T-cell (primary cell): Measurements from ENCODE around the gene MRPL27. TPM values are rescaled to one million over a fixed set of nuclear protein-coding genes. Genes with fewer than 3 reads are reported as not detected.
A peak's percentile ranks its signal among the peaks of the same experiment; 100 is the strongest.

Experiments
- ATAC-seq, 4 experiments: fragments of 200-7000 bp in 3 of 4; fragments of 150-1000 bp in 1 of 4; cut with Tn5 transposase; replicated peaks in 1 of 4; 1 replicate in 3 of 4; 2 replicates in 1 of 4; pipeline ENCODE4 v1.10.0; 2021; ENCODE audit warnings: moderate library complexity in 3 of 4, mild to moderate bottlenecking in 2 of 4, moderate number of reproducible peaks in 1 of 4
- CTCF ChIA-PET, 2 donors: fragments of 300-600 bp; sonication (Branson Sonifier 250); formaldehyde crosslinking; loops; one replicate each; lab custom pipeline; 2022; ENCODE audit warnings: antibody characterized with exemption in 2 of 2; lab: Charles Lee
- POLR2A ChIA-PET, 2 donors: fragments of 300-600 bp; sonication (Branson Sonifier 250); formaldehyde crosslinking; loops; one replicate each; lab custom pipeline; 2022; ENCODE audit warnings: antibody characterized with exemption in 2 of 2; lab: Charles Lee
- DNase-seq, 35 experiments: peaks; one replicate each; pipeline versions ENCODE4 v3.0.0 to v3.0.0-alpha.2; 2013 to 2023
- H3K27ac ChIP-seq: one replicate; pipeline ENCODE4 v1.5.1; 2013; ENCODE audit warnings: low read length
- H3K27me3 ChIP-seq, 2 experiments: replicated peaks in 1 of 2; 1 replicate in 1 of 2; 2 replicates in 1 of 2; pipeline versions ENCODE4 v1.6.1 to v1.7.0; 2013; ENCODE audit warnings: low read length in 1 of 2, mixed read lengths in 1 of 2; ENCODE audit not compliant: control insufficient read depth in 2 of 2, insufficient read depth in 2 of 2; ENCODE audit errors: extremely low read depth in 1 of 2
- H3K36me3 ChIP-seq, 2 donors: 1 replicate in 1 of 2; 2 replicates in 1 of 2; pipeline versions ENCODE4 v1.6.1 to v1.7.0; 2013; ENCODE audit warnings: low read length in 1 of 2; ENCODE audit not compliant: control insufficient read depth in 2 of 2, insufficient read depth in 1 of 2; ENCODE audit errors: extremely low read depth in 1 of 2
- H3K4me1 ChIP-seq, 2 experiments: 1 replicate in 1 of 2; 2 replicates in 1 of 2; pipeline versions ENCODE4 v1.6.1 to v1.7.0; 2013; ENCODE audit warnings: low read length in 2 of 2, mixed read lengths in 1 of 2; ENCODE audit not compliant: insufficient read depth in 2 of 2, control insufficient read depth in 1 of 2; ENCODE audit errors: extremely low read depth in 1 of 2
- H3K4me3 ChIP-seq, 2 donors: 1 replicate in 1 of 2; 2 replicates in 1 of 2; pipeline versions ENCODE4 v1.5.1 to v1.7.0; 2013; ENCODE audit warnings: mild to moderate bottlenecking in 2 of 2, low read length in 1 of 2, moderate library complexity in 1 of 2; ENCODE audit not compliant: control insufficient read depth in 1 of 2; ENCODE audit errors: extremely low read depth in 1 of 2
- H3K9me3 ChIP-seq: 2 replicates; pipeline ENCODE4 v1.7.0; 2013
- H3K27ac Mint-ChIP-seq, 2 donors: one replicate each; pipeline ENCODE4 v1.8.0; 2020 to 2021; ENCODE audit warnings: mild to moderate bottlenecking in 2 of 2, mixed read lengths in 2 of 2
- H3K27me3 Mint-ChIP-seq, 2 donors: one replicate each; pipeline ENCODE4 v1.8.0; 2021 to 2022; ENCODE audit warnings: mixed read lengths in 2 of 2
- H3K36me3 Mint-ChIP-seq: one replicate; pipeline ENCODE4 v1.8.0; 2021; ENCODE audit warnings: mixed read lengths
- H3K4me1 Mint-ChIP-seq, 3 donors: one replicate each; pipeline ENCODE4 v1.8.0; 2020 to 2022; ENCODE audit warnings: mixed read lengths in 3 of 3, mild to moderate bottlenecking in 1 of 3
- H3K4me3 Mint-ChIP-seq, 3 donors: one replicate each; pipeline ENCODE4 v1.8.0; 2020 to 2022; ENCODE audit warnings: mild to moderate bottlenecking in 3 of 3, mixed read lengths in 3 of 3, moderate library complexity in 3 of 3
- H3K9me3 Mint-ChIP-seq, 3 donors: one replicate each; pipeline ENCODE4 v1.8.0; 2020 to 2022; ENCODE audit warnings: mixed read lengths in 3 of 3
- WGBS: methylation state at CpG from one replicate; pipeline ENCODE4 v1.1.5; 2013; ENCODE audit warnings: missing lambda C conversion rate; ENCODE audit not compliant: insufficient coverage; 5-methylcytosine and 5-hydroxymethylcytosine counted together
- total RNA-seq, 35 experiments: library from RNA in 6 of 35; stranded (reverse) in 6 of 35; fragments of 120-200 nt in 1 of 35; gene quantifications; one replicate each; pipeline versions ENCODE4 v1.2.1 to v1.2.4 and lab custom pipeline; 2013 to 2026

Gene MRPL27
- total RNA-seq, 5 donors from 2014 or later (not counting 1 experiment from before 2014, with no cell fraction given), result 26.0 to 35.0 (median 31.2) TPM

- DNase-seq, result no peak
- Mint-ChIP-seq H3K27me3 (no peaks in the 10 kb centered on the region), H3K4me3 (peak overlapping the region in 2 of 3 donors; percentile 13 to 84), H3K4me1 (peaks cover 31 to 43% (median 41%) of the 10 kb centered on the region in 3 donors), H3K36me3 (peaks cover 9% of the 10 kb centered on the region), H3K9me3 (no peaks in the 10 kb centered on the region), H3K27ac (peak overlapping the region; percentile 84 to 85)
- 77% methylated on average over 1 of the region's 7 CpGs for WGBS
- no peaks in the 10 kb centered on the region for H3K9me3 ChIP-seq
- H3K4me1 ChIP-seq, result peaks cover 8 to 31% of the 10 kb centered on the region in 2 experiments
- no peaks in the 10 kb centered on the region for H3K27me3 ChIP-seq
- peaks cover under 1 to 9% of the 10 kb centered on the region in 2 donors for H3K36me3 ChIP-seq
- ChIA-PET CTCF (no interaction called here), POLR2A (interaction anchor here in 1 of 2 donors (0.6 kb wide), 2 partner anchors 13 to 330 kb away, joined by 3 read pairs; no protein-coding TSS in a partner anchor)
- H3K27ac ChIP-seq, result no peak overlapping the region
- no peak overlapping the region for H3K4me3 ChIP-seq
- no peak for ATAC-seq
These were observed 24.3 kb downstream of the MRPL27 start for GRCh38 chr17:50348522-50349242.

- peaks cover 4% of the 10 kb centered on the region for H3K36me3 Mint-ChIP-seq
- H3K27ac ChIP-seq, result no peak overlapping the region
- H3K4me1 ChIP-seq, result peaks cover 8 to 31% of the 10 kb centered on the region in 2 experiments
- DNase-seq (no peak), ATAC-seq (no peak)
- H3K27ac Mint-ChIP-seq, result peak overlapping the region; percentile 84 to 85
- H3K36me3 ChIP-seq, result peaks cover 0 to 4% of the 10 kb centered on the region in 2 donors
- no peaks in the 10 kb centered on the region for H3K9me3 Mint-ChIP-seq
- 100% methylated on average over 1 of the region's 3 CpGs for WGBS
- no peak overlapping the region for H3K4me3 ChIP-seq
- H3K27me3 ChIP-seq, result peaks cover 0 to 2% of the 10 kb centered on the region in 2 experiments
- ChIA-PET POLR2A (no interaction called here), CTCF (no interaction called here)
- H3K4me3 Mint-ChIP-seq, result peak overlapping the region; percentile 82 to 86 (median 84)
- peaks cover 31 to 43% (median 41%) of the 10 kb centered on the region in 3 donors for H3K4me1 Mint-ChIP-seq
- H3K9me3 ChIP-seq, result no peaks in the 10 kb centered on the region
- H3K27me3 Mint-ChIP-seq, result no peaks in the 10 kb centered on the region
These were observed 25.1 kb downstream of the MRPL27 start for GRCh38 chr17:50347894-50348291.

DNA sequence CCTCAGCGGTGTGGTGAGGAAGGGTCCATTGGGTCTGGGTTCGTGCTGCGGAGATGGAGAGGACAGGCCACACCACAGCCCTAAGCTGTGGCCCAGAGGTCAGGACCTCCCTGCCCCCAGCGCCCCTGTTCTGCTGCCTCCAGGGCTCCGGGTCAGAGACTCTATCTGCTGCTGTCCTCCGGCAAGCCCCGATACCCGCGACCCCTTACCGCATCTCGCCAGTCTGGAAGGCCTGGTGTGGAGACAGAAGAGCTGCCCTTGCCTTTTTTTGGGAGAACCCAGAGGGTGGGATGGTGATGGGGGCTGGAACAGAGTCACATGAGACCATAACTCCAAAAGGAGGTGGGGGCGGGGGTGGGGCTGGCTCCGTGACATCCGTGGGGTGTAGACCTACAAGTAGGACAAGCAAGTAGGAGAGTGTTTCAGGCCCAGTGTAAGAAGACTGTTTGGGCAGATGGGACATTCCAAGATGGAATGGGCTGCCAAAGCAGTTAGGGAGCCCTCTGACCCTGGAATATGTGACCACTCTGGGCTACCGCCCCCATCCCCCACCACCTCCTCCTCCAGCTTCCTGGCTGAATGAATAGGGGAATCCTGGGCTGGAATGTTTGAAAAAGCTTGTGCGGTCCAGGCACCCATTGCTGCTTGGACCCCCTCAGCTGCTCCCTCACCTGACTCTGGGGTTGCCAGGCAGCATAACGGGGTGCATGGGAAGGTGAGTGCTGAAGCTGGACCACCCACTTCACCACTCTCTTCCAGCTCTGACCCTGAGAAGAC lies 25.7 kb downstream of the MRPL27 start:
- ChIA-PET POLR2A (no interaction called here), CTCF (interaction anchor here (0.5 to 1.5 kb wide), 4 partner anchors 12 to 50 kb away, joined by 3 to 4 read pairs (median 4); partner anchors contain the start of gene LRRC59 (in 1 of the 2))
- H3K4me1 Mint-ChIP-seq, result peaks cover 31 to 42% (median 39%) of the 10 kb centered on the region in 3 donors
- no peak for DNase-seq
- peaks cover 0 to 4% of the 10 kb centered on the region in 2 donors for H3K36me3 ChIP-seq
- H3K27ac ChIP-seq, result peak overlapping the region; percentile 62
- peak overlapping the region; percentile 84 to 85 for H3K27ac Mint-ChIP-seq
- peak overlapping the region; percentile 82 to 86 (median 84) for H3K4me3 Mint-ChIP-seq
- no peaks in the 10 kb centered on the region for H3K9me3 Mint-ChIP-seq
- H3K9me3 ChIP-seq, result no peaks in the 10 kb centered on the region
- H3K27me3 ChIP-seq, result peaks cover 0 to 4% of the 10 kb centered on the region in 2 experiments
- H3K4me3 ChIP-seq, result peak overlapping the region; percentile 73 to 91
- 73% methylated on average over 11 of the region's 17 CpGs for WGBS
- ATAC-seq, result no peak
- peaks cover 8 to 31% of the 10 kb centered on the region in 2 experiments for H3K4me1 ChIP-seq
- no peaks in the 10 kb centered on the region for H3K27me3 Mint-ChIP-seq
- peaks cover 1% of the 10 kb centered on the region for H3K36me3 Mint-ChIP-seq

DNA sequence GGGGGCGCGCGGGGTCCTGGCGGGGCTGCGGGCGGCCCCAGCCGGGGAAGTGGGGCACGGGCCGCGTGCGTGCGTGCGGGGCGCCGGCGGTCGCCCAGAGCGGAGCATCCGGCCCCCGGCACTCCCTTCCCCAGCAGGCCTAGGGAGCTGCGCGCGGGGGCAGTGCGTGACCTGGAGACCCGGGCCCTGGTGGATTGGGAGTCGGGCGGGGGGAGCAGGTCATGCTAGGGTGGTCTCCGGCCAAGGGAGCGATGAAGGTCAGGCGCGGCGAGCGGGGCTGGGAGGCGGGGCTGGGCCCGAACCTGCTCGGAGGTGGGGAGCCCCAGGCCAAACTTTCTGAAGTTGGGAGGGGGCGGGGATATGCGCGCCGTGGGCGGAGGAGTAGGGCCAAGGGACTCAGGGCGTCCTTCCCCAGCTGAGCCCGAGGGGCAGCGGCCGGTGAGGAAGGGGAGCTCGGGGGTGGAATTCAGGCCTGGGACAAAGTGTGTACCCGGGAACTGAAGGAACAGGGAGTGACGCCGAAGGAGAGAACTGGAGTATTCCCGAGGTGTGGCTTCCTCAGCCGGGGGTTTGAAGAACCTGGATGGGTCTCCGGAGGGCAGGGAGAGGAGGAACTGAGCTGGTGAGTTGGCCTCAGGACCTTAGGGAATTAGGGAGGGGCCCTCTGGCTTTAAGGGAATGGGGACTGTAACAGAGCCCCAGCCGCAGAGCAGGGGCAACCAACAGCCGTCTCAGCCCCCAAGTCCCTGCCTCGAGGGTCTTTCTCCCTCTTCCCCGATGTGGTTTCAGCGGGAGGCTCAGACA lies 26.5 kb downstream of the MRPL27 start:
- DNase-seq, result peak in 11 of 35 experiments; percentile 11 to 64 (median 43)
- Histone ChIP-seq H3K27ac (peak overlapping the region; percentile 62), H3K27me3 (peaks cover 0 to 4% of the 10 kb centered on the region in 2 experiments), H3K9me3 (no peaks in the 10 kb centered on the region), H3K4me1 (peaks cover 8 to 31% of the 10 kb centered on the region in 2 experiments), H3K36me3 (no peaks in the 10 kb centered on the region), H3K4me3 (peak overlapping the region; percentile 73 to 91)
- ChIA-PET POLR2A (no interaction called here), CTCF (interaction anchor here (0.6 to 1.5 kb wide), 4 partner anchors 13 to 147 kb away, joined by 3 to 4 read pairs (median 3); partner anchors contain the start of gene LRRC59 (in 1 of the 2))
- peak; percentile 69 to 80 (median 76) for ATAC-seq
- WGBS, result under 1% methylated on average over 50 of the region's 57 CpGs
- Mint-ChIP-seq H3K9me3 (no peaks in the 10 kb centered on the region), H3K4me3 (peak overlapping the region; percentile 82 to 86 (median 84)), H3K27me3 (no peaks in the 10 kb centered on the region), H3K27ac (peak overlapping the region; percentile 80 to 84), H3K4me1 (peaks cover 31 to 39% (median 31%) of the 10 kb centered on the region in 3 donors), H3K36me3 (no peaks in the 10 kb centered on the region)

GRCh38 chr17:50345432-50346312 lies 27.3 kb downstream of the MRPL27 start, which contains the start of gene XYLT2:
TSS of gene XYLT2 (plus strand) at chr17:50346126. CDS start at chr17:50346141, 15 bp downstream.
- 5% methylated on average over 85 of the region's 87 CpGs for WGBS
- DNase-seq (peak; percentile 78 to 97 (median 88)), ATAC-seq (peak; percentile 90 to 96 (median 92))
- H3K27me3 Mint-ChIP-seq, result no peaks in the 10 kb centered on the region
- peaks cover 30 to 38% (median 31%) of the 10 kb centered on the region in 3 donors for H3K4me1 Mint-ChIP-seq
- H3K9me3 ChIP-seq, result no peaks in the 10 kb centered on the region
- H3K4me3 Mint-ChIP-seq, result peak within 1 kb of the TSS; percentile 82 to 91 (median 88)
- peak within 1 kb of the TSS; percentile 73 to 91 for H3K4me3 ChIP-seq
- H3K27ac Mint-ChIP-seq, result peak within 1 kb of the TSS; percentile 91 to 93
- ChIA-PET CTCF (interaction anchor here (0.6 to 1.5 kb wide), 4 partner anchors 14 to 146 kb away, joined by 3 to 4 read pairs (median 3); partner anchors contain the start of gene LRRC59 (in 1 of the 2)), POLR2A (no interaction called here)
- H3K27ac ChIP-seq, result peak within 1 kb of the TSS; percentile 62
- no peaks in the 10 kb centered on the region for H3K9me3 Mint-ChIP-seq
- H3K27me3 ChIP-seq, result peaks cover 0 to 4% of the 10 kb centered on the region in 2 experiments
- H3K36me3 ChIP-seq, result no peaks in the 10 kb centered on the region
- peaks cover 8 to 31% of the 10 kb centered on the region in 2 experiments for H3K4me1 ChIP-seq
- no peaks in the 10 kb centered on the region for H3K36me3 Mint-ChIP-seq
